Renal cortex interstitium (tissue), 15 donors: ENCODE results near the gene CT47A1. TPM values are rescaled to one million over a fixed set of nuclear protein-coding genes. Genes with fewer than 3 reads are reported as not detected.
"Not testable (repeated sequence)": the region's sequence is repeated elsewhere in the genome, so short reads cannot be mapped to it uniquely, and the experiment has no call there.

Source experiments
- DNase-seq, 11 donors: peaks; one replicate each; pipeline ENCODE4 v3.0.0-alpha.2; 2013; ENCODE audit warnings: low read depth in 9 of 11, low spot score in 4 of 11; ENCODE audit errors: extremely low read depth in 1 of 11
- long read RNA-seq, 16 experiments: transcript quantifications; one replicate each; lab custom pipeline, GENCODE V29; 2026
- polyA plus RNA-seq, 3 donors: library from polyadenylated mRNA; unstranded; fragments of 120-200 nt; gene quantifications; one replicate each; pipeline ENCODE4 v1.2.1, GENCODE V29; 2013; ENCODE audit not compliant: insufficient read length in 3 of 3

CT47A1 gene
- polyA plus RNA-seq: not detected
- long read RNA-seq, donor 1: 0 reads
- long read RNA-seq, donor 2: 0 reads
- long read RNA-seq, donor 3: 0 reads
- long read RNA-seq, donor 4: 0 reads
- long read RNA-seq, donor 5: 0 reads
- long read RNA-seq, donor 6: 0 reads
- long read RNA-seq, donor 7: 0 reads
- long read RNA-seq, donor 8: 0 reads
- long read RNA-seq, donor 9: 0 reads
- long read RNA-seq, donor 10: 0 reads
- long read RNA-seq, donor 11: 0 reads
- long read RNA-seq, donor 12: 0 reads
- long read RNA-seq, donor 13: 0 reads
- long read RNA-seq, donor 14: 0 reads
- long read RNA-seq, donor 15: 0 reads
- long read RNA-seq, donor 16: 0 reads

- DNase-seq: not testable (repeated sequence)
Observed at GRCh38 chrX:120985660-120986059, at the start of gene CT47A1. TSS of gene CT47A1 (minus strand) at chrX:120985760. CDS start at chrX:120985529, 231 bp downstream.

- DNase-seq: no peak
Observed at GRCh38 chrX:121032531-121032930, 47.0 kb upstream of the CT47A1 start.

GRCh38 chrX:121030083-121030482 is 44.5 kb upstream of the CT47A1 start:
- no peak for DNase-seq

- DNase-seq: no peak
Observed at GRCh38 chrX:121028419-121028818, 42.9 kb upstream of the CT47A1 start.

- no peak for DNase-seq
Observed at GRCh38 chrX:121014826-121015225, 29.3 kb upstream of the CT47A1 start.

- no peak for DNase-seq
Observed at GRCh38 chrX:121013897-121014455, 28.4 kb upstream of the CT47A1 start.

GRCh38 chrX:121011254-121011653 is 25.7 kb upstream of the CT47A1 start:
- DNase-seq: no peak

- DNase-seq: no peak
Observed at GRCh38 chrX:121010218-121010617, 24.7 kb upstream of the CT47A1 start.

GRCh38 chrX:121009764-121010163 is 24.2 kb upstream of the CT47A1 start:
- no peak for DNase-seq

- no peak for DNase-seq
Observed at GRCh38 chrX:121008920-121009319, 23.4 kb upstream of the CT47A1 start.

- DNase-seq: peak in 1 of 11 donors; percentile 1
Observed at GRCh38 chrX:121000589-121000988, 15.0 kb upstream of the CT47A1 start.

- DNase-seq: no peak
Observed at GRCh38 chrX:120999413-120999812, 13.9 kb upstream of the CT47A1 start.

- DNase-seq: not testable (repeated sequence)
Observed at GRCh38 chrX:120956500-120956899, 29.1 kb downstream of the CT47A1 start, which contains the start of gene CT47A7. TSS of gene CT47A7 (minus strand) at chrX:120956600. CDS start at chrX:120956345, 255 bp downstream.

Other genes starting within 250 kb of the CT47A1 start
- gene CT47B1, start 109.9 kb downstream of the CT47A1 start, polyA plus RNA-seq: not detected
- not detected for gene CT47A11, start 48.6 kb downstream of the CT47A1 start, polyA plus RNA-seq
- not detected for gene CT47A10, start 43.7 kb downstream of the CT47A1 start, polyA plus RNA-seq
- gene CT47A9, start 38.9 kb downstream of the CT47A1 start, polyA plus RNA-seq: not detected
- gene CT47A8, start 34.0 kb downstream of the CT47A1 start, polyA plus RNA-seq: not detected
- gene CT47A7, start 29.2 kb downstream of the CT47A1 start, polyA plus RNA-seq: not detected
- not detected for gene CT47A6, start 24.3 kb downstream of the CT47A1 start, polyA plus RNA-seq
- gene CT47A5, start 19.4 kb downstream of the CT47A1 start, polyA plus RNA-seq: not detected
- gene CT47A4, start 14.6 kb downstream of the CT47A1 start, polyA plus RNA-seq: not detected
- not detected for gene CT47A3, start 9.7 kb downstream of the CT47A1 start, polyA plus RNA-seq
- gene CT47A2, start 4.8 kb downstream of the CT47A1 start, polyA plus RNA-seq: not detected
- gene GLUD2, start 61.9 kb upstream of the CT47A1 start, polyA plus RNA-seq: 1 to 10 TPM; 5.4 to 5.5 (median 5.5) TPM